GM15510 (cell line): ENCODE results near the gene KTN1.

Experiments
- POLR2A ChIP-seq: IDR thresholded peaks from 3 replicates; pipeline ENCODE4 v1.6.1; 2011; ENCODE audit warnings: borderline replicate concordance; ENCODE audit not compliant: insufficient read length; ENCODE audit errors: extremely low read depth

The KTN1 gene

GRCh38 chr14:55699131-55700057 lies 119.4 kb downstream of the KTN1 start:
- TF ChIP-seq POLR2A = no peak

- no peak for TF ChIP-seq POLR2A
Measured at GRCh38 chr14:55701638-55702037, 121.6 kb downstream of the KTN1 start.

GRCh38 chr14:55702511-55702910 lies 122.5 kb downstream of the KTN1 start:
- TF ChIP-seq POLR2A = no peak

- no peak for TF ChIP-seq POLR2A
Measured at GRCh38 chr14:55704654-55705053, 124.6 kb downstream of the KTN1 start.

- TF ChIP-seq POLR2A = no peak
Measured at GRCh38 chr14:55705651-55706364, 125.8 kb downstream of the KTN1 start.

- TF ChIP-seq POLR2A = no peak
Measured at GRCh38 chr14:55706365-55706684, 126.3 kb downstream of the KTN1 start.

- TF ChIP-seq POLR2A = no peak
Measured at GRCh38 chr14:55706893-55707292, 126.9 kb downstream of the KTN1 start.

GRCh38 chr14:55707365-55707804 lies 127.4 kb downstream of the KTN1 start:
- TF ChIP-seq POLR2A = no peak

GRCh38 chr14:55710506-55711041 lies 130.6 kb downstream of the KTN1 start:
- TF ChIP-seq POLR2A = no peak

GRCh38 chr14:55711175-55711811 lies 131.3 kb downstream of the KTN1 start:
- no peak for TF ChIP-seq POLR2A

- TF ChIP-seq POLR2A = no peak
Measured at GRCh38 chr14:55712491-55712890, 132.5 kb downstream of the KTN1 start.

- TF ChIP-seq POLR2A = no peak
Measured at GRCh38 chr14:55713486-55713885, 133.5 kb downstream of the KTN1 start.

GRCh38 chr14:55715889-55716288 lies 135.9 kb downstream of the KTN1 start:
- no peak for TF ChIP-seq POLR2A

GRCh38 chr14:55717621-55718020 lies 137.6 kb downstream of the KTN1 start:
- no peak for TF ChIP-seq POLR2A

GRCh38 chr14:55718551-55718950 lies 138.5 kb downstream of the KTN1 start:
- TF ChIP-seq POLR2A = no peak
